ENCODE data around the gene ABCB8.
A peak's percentile ranks its signal among the peaks of the same experiment; 100 is the strongest.
"Not testable (repeated sequence)": the region's sequence is repeated elsewhere in the genome, so short reads cannot be mapped to it uniquely, and the experiment has no call there.

Gene ABCB8

DNA sequence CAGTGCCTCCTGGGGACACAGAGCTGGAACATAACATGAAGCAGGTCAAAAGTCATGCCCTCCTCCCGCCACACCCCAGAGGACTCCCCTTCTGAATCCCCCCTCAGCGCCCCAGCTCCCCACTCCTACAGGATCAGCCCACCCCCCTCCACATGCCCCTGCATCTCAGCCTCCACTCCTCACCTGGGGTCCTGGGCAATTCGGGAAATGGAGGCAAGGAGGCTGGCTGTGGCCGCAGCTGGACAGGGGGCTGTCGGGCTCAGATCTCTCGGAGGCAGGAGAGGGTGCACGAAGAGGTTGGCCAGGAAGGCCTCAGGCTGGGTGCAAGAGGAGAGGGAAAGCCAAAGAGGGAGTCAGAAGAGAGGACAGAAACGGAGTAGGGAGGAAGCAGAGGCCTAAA lies 11.7 kb upstream of the ABCB8 start:
- no peak for DNase-seq

GRCh38 chr7:151016942-151017341 lies 11.3 kb upstream of the ABCB8 start:
- no peak for DNase-seq

GRCh38 chr7:151017370-151017952 lies 10.8 kb upstream of the ABCB8 start:
- DNase-seq: no peak

GRCh38 chr7:151017953-151018420 lies 10.3 kb upstream of the ABCB8 start:
- peak; percentile 83 for DNase-seq

- peak; percentile 60 for DNase-seq
These were observed 9.7 kb upstream of the ABCB8 start for GRCh38 chr7:151018421-151019129.

DNA sequence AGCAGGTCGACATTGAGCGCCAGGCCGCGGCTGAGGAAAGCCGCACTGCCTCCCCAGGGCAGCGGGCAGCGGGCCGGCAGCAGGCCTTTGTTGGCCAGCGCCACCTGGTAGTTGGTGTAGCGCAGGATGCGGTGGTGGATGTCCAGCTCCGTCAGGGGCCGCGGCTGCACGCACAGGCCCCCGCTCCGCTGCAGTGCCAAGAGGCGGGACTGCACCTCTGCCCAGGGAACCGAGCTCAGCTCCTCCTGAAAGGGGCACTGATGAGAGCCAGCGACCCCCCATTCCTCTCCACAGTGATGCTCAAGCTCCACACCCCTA lies 9.2 kb upstream of the ABCB8 start:
- no peak for DNase-seq

GRCh38 chr7:151020231-151020630 lies 8.0 kb upstream of the ABCB8 start:
- no peak for DNase-seq

GRCh38 chr7:151023232-151023631 lies 5.0 kb upstream of the ABCB8 start:
- no peak for DNase-seq

DNA sequence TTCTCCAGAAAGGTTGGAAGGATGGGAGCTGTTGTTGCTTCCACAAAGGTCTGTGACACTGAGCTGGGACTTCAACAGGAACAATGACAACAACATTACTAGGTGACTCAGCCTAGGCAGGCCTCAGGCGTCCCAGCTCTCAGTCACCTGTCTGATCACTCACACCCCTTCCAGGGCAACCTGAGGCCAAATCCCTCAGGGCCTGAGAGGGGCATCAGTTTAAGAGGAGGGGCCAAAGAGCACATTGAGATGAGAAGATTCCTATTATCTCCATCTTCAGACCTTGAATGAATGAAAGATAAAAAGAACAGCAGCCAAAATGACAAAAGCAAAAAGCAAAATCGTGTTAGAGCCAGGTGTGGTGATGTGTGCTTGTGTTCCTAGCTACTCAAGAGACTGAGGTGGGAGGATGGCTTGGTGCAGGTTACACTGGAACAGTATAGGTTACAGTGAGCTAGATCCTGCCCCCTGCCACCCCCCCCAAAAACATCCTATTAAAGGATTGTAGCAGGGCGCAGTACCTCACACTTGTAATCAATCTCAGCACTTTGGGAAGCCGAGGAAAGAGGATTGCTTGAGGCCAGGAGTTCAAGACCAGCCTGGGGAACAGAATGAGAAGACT lies 3.7 kb upstream of the ABCB8 start, which contains the start of gene ATG9B:
Gene ATG9B, minus strand, starts transcription at position 60 of the 622 bp plus-strand sequence. CDS start 71 bp downstream, outside the sequence.
- DNase-seq: no peak

GRCh38 chr7:151025924-151026671 lies 2.2 kb upstream of the ABCB8 start:
- DNase-seq: no peak

DNA sequence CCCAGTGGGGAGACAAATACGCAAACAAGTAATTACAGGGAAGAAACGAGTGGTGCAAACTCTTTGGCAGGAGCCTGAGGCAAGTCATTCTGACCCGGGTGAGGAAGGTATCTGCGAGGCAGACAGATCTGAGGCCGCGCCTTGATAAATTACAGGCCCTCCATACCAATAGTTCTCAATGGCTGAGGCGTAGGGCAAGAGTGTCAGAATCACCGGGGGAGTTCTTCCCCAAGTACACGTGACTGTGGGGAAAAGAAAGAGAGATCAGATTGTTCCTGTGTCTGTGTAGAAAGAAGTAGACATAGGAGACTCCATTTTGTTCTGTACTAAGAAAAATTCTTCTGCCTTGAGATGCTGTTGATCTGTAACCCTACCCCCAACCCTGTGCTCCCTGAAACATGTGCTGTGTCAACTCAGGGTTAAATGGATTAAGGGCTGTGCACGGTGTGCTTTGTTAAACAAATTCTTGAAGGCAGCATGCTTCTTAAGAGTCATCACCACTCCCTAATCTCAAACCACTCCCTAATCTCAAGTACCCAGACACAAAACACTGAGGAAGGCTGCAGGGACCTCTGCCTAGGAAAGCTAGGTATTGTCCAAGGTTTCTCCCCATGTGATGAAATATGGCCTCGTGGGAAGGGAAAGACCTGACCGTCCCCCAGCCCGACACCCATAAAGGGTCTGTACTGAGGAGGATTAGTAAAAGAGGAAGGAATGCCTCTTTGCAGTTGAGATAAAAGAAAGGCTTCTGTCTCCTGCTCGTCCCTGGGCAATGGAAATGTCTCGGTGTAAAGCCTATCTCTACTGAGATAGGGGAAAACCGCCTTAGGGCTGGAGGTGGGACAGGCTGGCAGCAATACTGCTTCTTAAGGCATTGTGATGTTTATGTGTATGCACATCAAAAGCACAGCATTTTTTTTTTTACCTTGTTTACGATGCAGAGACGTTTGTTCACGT lies 1.2 kb upstream of the ABCB8 start:
- DNase-seq: peak; percentile 80

GRCh38 chr7:151027728-151028130 lies 521 bp upstream of the ABCB8 start:
- not testable (repeated sequence) for DNase-seq

DNA sequence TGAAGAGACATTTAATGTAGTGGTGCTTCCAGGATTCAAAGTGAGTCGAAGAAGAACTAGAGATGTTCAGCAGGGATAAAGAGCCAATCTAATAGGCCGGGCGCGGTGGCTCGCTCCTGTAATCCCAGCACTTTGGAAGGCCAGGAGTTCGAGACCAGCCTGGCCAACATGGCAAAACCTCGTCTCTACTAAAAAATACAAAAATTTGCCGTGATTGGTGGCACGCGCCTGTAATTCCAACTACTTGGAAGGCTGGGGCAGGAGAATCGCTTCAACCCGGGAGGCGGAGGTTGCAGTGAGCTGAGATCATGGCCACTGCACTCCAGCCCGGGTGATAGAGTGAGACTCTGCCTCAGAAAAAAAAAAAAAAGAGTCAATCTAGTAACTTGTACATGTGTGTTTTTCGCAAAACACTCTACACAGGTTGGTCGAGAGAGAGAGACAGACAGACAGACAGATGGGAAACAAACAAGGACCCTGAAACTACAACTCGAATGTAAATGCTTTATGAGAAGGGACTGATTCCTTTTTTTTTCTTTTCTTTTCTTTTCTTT lies 775 bp downstream of the ABCB8 start:
- DNase-seq: no peak

GRCh38 chr7:151031011-151031410 lies 2.8 kb downstream of the ABCB8 start:
- no peak for DNase-seq

GRCh38 chr7:151032936-151033863 lies 5.0 kb downstream of the ABCB8 start:
- DNase-seq: no peak

DNA sequence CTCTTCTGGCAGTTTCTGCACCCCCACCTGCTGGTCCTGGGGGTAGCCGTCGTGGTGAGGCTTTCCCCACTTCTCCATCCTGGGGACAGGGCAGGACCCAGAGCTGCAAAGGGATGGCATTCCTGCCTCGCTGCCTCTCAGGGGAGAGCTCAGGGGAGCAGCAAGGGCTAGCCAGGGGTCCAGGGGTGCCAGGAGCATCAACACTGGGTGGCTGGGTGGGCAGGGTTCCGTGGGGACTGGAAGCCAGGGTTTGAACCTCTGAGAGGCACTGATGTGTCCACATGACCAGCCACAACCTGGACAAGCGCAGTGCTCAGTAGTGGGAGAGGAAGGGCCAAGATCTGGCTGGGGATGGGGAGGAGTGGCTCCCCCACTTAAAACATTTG lies 5.6 kb downstream of the ABCB8 start:
- DNase-seq: no peak

DNA sequence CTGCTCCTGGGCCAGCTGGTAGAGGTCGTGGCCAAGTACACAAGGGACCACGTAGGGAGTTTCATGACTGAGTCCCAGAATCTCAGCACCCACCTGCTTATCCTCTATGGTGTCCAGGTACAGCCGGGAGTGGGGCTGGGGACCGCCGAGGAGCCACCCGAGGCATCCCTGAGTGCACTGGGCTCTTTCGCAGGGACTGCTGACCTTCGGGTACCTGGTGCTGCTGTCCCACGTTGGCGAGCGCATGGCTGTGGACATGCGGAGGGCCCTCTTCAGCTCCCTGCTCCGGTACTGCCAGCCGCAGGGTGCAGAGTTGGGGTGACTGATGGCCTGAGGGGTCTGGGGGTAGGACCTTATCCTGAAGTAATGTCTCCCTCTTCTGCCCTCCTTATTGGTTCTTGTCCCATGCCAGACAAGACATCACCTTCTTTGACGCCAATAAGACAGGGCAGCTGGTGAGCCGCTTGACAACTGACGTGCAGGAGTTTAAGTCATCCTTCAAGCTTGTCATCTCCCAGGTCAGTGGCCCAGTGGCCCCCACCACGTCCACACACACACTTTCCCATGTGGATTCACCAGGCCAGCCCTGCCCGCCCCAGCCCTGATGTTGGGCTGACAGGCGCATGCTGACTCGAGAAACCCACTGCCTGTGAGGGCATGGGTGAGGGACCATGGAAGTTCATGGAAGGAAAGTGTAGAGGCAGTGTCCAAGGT lies 6.2 kb downstream of the ABCB8 start:
- no peak for DNase-seq

- no peak for DNase-seq
These were observed 6.9 kb downstream of the ABCB8 start for GRCh38 chr7:151035026-151035717.

DNA sequence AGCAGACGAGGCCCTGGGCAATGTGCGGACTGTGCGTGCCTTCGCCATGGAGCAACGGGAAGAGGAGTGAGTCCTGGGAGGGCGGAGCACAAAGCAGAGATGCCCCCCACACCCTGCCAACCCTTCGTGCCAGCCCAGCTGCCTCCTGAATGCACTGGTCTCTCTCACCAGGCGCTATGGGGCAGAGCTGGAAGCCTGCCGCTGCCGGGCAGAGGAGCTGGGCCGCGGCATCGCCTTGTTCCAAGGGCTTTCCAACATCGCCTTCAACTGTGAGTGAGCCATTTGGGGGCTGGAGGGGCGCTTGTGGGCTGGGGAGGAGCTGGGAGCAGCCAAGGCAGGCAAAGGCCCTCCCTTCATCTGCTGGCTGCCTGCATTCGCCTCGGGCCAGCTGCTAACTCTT lies 7.7 kb downstream of the ABCB8 start:
- DNase-seq: no peak

Data from hematopoietic multipotent progenitor cell treated with erythropoietin and hydrocortisone succinate and interleukin-3 and kit ligand, for 4 days (in vitro differentiated cells).